PC-9 (cell line): ENCODE measurements around the gene NGF. TPM values are rescaled to one million over a fixed set of nuclear protein-coding genes. Genes with fewer than 3 reads are reported as not detected.
"Not testable (repeated sequence)": the region's sequence is repeated elsewhere in the genome, so short reads cannot be mapped to it uniquely, and the experiment has no call there.

Source experiments
- Bru-seq: library from RNA; stranded (reverse); fragments of 400-500 nt; gene quantifications from one replicate; lab custom pipeline; 2021; lab: Mats Ljungman, UMichigan
- BruChase-seq, 2 experiments: library from RNA; stranded (reverse); fragments of 400-500 nt; gene quantifications; one replicate each; lab custom pipeline; 2021; lab: Mats Ljungman, UMichigan
- BruUV-seq: library from RNA; stranded (reverse); fragments of 400-500 nt; replicated peaks from 2 replicates; lab custom pipeline; 2021; lab: Mats Ljungman, UMichigan
- CTCF ChIA-PET: fragments of 300-600 bp; sonication (Branson Sonifier 250); formaldehyde crosslinking; loops from one replicate; lab custom pipeline; 2022; ENCODE audit warnings: antibody characterized with exemption; lab: Charles Lee
- POLR2A ChIA-PET: fragments of 300-600 bp; sonication (Branson Sonifier 250); formaldehyde crosslinking; loops from one replicate; lab custom pipeline; 2022; ENCODE audit warnings: antibody characterized with exemption; ENCODE audit not compliant: unreplicated experiment; lab: Charles Lee
- DNase-seq, 2 experiments: peaks; one replicate each; pipeline versions ENCODE4 v3.0.0 to v3.0.0-alpha.2; 2015 to 2022; ENCODE audit warnings: mixed read lengths in 1 of 2
- H2AFZ ChIP-seq: fragments of 200-600 bp; sonication (generic); 2 replicates; pipeline ENCODE4 v1.8.1; 2017; ENCODE audit warnings: antibody characterized with exemption
- H3F3A ChIP-seq: fragments of 200-600 bp; sonication (generic); 2 replicates; pipeline ENCODE4 v1.8.1; 2017; ENCODE audit warnings: antibody characterized with exemption, mild to moderate bottlenecking, low read depth; ENCODE audit not compliant: insufficient read depth
- H3K27ac ChIP-seq: fragments of 200-600 bp; sonication (generic); 2 replicates; pipeline ENCODE4 v1.6.1; 2016; ENCODE audit warnings: mixed run types
- H3K27me3 ChIP-seq: fragments of 200-600 bp; sonication (generic); 2 replicates; pipeline ENCODE4 v1.6.1; 2016; ENCODE audit warnings: low read depth, mixed run types; ENCODE audit not compliant: insufficient read depth
- H3K36me3 ChIP-seq: fragments of 200-600 bp; sonication (generic); 2 replicates; pipeline ENCODE4 v1.6.1; 2016; ENCODE audit warnings: low read depth, mixed run types
- H3K4me1 ChIP-seq: fragments of 200-600 bp; sonication (generic); replicated peaks from 2 replicates; pipeline ENCODE4 v1.6.1; 2016; ENCODE audit warnings: mixed run types; ENCODE audit not compliant: insufficient read depth
- H3K4me2 ChIP-seq: fragments of 200-600 bp; sonication (generic); 2 replicates; pipeline ENCODE4 v1.6.1; 2017; ENCODE audit warnings: mixed run types
- H3K4me3 ChIP-seq: fragments of 200-600 bp; sonication (generic); 2 replicates; pipeline ENCODE4 v1.6.1; 2016; ENCODE audit warnings: mixed run types
- H3K79me2 ChIP-seq: fragments of 200-600 bp; sonication (generic); 2 replicates; pipeline ENCODE4 v1.6.1; 2017; ENCODE audit warnings: low read depth, mixed run types
- H3K9me2 ChIP-seq: fragments of 200-600 bp; sonication (generic); 2 replicates; pipeline ENCODE4 v1.8.1; 2017; ENCODE audit warnings: mild to moderate bottlenecking; ENCODE audit not compliant: insufficient read depth
- H3K9me3 ChIP-seq: fragments of 200-600 bp; sonication (generic); 2 replicates; pipeline ENCODE4 v1.8.1; 2016; ENCODE audit warnings: low read depth; ENCODE audit not compliant: insufficient read depth
- H4K20me1 ChIP-seq: fragments of 200-600 bp; sonication (generic); 2 replicates; pipeline ENCODE4 v1.8.1; 2017; ENCODE audit not compliant: insufficient read depth
- CTCF ChIP-seq: fragments of 200-600 bp; sonication (generic); conservative IDR thresholded peaks from 2 replicates; pipeline ENCODE4 v1.6.1; 2017; ENCODE audit warnings: mixed run types, antibody characterized with exemption, mild to moderate bottlenecking, moderate library complexity
- EZH2 ChIP-seq: fragments of 200-600 bp; sonication (generic); IDR thresholded peaks from 2 replicates; pipeline ENCODE4 v1.8.0; 2017; ENCODE audit warnings: antibody characterized with exemption, low read depth
- intact Hi-C: fragments of 100-400 bp; cut with micrococcal nuclease; formaldehyde crosslinking; loops from one replicate; pipeline ENCODE4 v1.10.0; 2022; ENCODE audit not compliant: unreplicated experiment
- long read RNA-seq: library from polyadenylated mRNA; stranded (forward); transcript quantifications from one replicate; pipeline ENCODE4 v2.0.0, GENCODE V29; 2022
- total RNA-seq: library from RNA; stranded (reverse); gene quantifications from 2 replicates; pipeline ENCODE4 v1.2.3, GENCODE V29; 2021

Gene NGF
- total RNA-seq (5.5 and 9.7 TPM in 2 replicates), Bru-seq, nascent RNA (percentile 76 among the genes with signal in this experiment), BruChase-seq, experiment 1, labeled RNA remaining after a 2-hour chase (percentile 78 among the genes with signal in this experiment), BruChase-seq, experiment 2, labeled RNA remaining after a 6-hour chase (percentile 65 among the genes with signal in this experiment)
- long read RNA-seq, transcript NGF-201 (3 exons, 1,047 nt), result major isoform, 7 of 13 reads
- long read RNA-seq, partial matches to known transcripts, result 1 of 13 reads
- long read RNA-seq, other reads (novel, unspliced or antisense), result 5 of 13 reads

- Histone ChIP-seq H3K27me3 (no peaks in the 10 kb centered on the region), H3K9me2 (no peaks in the 10 kb centered on the region; the same call in 1 of the 2 replicates), H3K36me3 (peaks cover 13% of the 10 kb centered on the region), H3K4me2 (peak within 1 kb of the TSS; percentile 98), H3K27ac (peak within 1 kb of the TSS; percentile 38), H3K4me1 (peaks cover 38% of the 10 kb centered on the region), H3K4me3 (peak within 1 kb of the TSS; percentile 93), H4K20me1 (no peaks in the 10 kb centered on the region), H3F3A (peaks cover 20% of the 10 kb centered on the region), H3K79me2 (peaks cover 35% of the 10 kb centered on the region), H2AFZ (peak within 1 kb of the TSS; percentile 79), H3K9me3 (no peaks in the 10 kb centered on the region)
- no TSS peak for BruUV-seq
- POLR2A ChIA-PET, result interaction anchor here (0.5 to 0.6 kb wide), 4 partner anchors 33 to 593 kb away, joined by 3 to 19 read pairs (median 4); no protein-coding TSS in a partner anchor
- intact Hi-C loops, result loop anchor here (5.0 kb wide), 3 partner anchors 89 to 161 kb away; no protein-coding TSS in a partner anchor
- TF ChIP-seq EZH2 (no peak), CTCF (no peak)
- DNase-seq, result peak; percentile 52 to 63
- CTCF ChIA-PET, result interaction anchor here (0.6 kb wide), 1 partner anchor 168 kb away, joined by 8 read pairs; no protein-coding TSS in a partner anchor
These were observed at the start of gene NGF for GRCh38 chr1:115337633-115338456. Gene NGF, minus strand, starts transcription at chr1:115338249. Its CDS starts 51,454 bp downstream, at chr1:115286795.

GRCh38 chr1:115383455-115383854, 45.4 kb upstream of the NGF start:
- BruUV-seq, result not testable (repeated sequence)

DNA sequence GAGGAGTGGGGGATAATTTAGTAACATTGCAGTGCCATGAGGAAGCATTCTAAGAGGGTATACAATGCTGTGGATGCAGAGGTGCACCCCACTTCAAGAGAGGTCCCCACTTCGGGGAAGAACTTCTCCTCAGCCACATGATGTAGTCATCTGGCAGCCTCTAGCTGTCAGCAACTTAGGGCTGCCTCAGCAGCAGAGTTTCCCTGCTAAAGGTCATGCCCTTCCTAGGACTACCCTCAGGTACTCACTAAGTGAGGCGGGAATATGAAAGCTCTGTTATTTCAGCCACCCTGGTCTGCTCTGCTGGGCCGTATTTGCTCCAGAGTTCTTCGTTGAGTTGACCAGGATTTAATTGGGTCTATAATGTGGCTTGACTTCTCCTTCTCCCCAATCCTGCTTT, 41.9 kb upstream of the NGF start:
- Histone ChIP-seq H3K9me3 (no peaks in the 10 kb centered on the region; the same call in 1 of the 2 replicates), H3K4me2 (no peak overlapping the region), H4K20me1 (no peaks in the 10 kb centered on the region), H3K4me3 (no peak overlapping the region), H3F3A (no peaks in the 10 kb centered on the region), H3K27me3 (no peaks in the 10 kb centered on the region), H3K36me3 (no peaks in the 10 kb centered on the region), H3K27ac (no peak overlapping the region), H3K9me2 (peaks cover 4% of the 10 kb centered on the region; the same call in 1 of the 2 replicates), H2AFZ (no peak overlapping the region), H3K4me1 (peaks cover 8% of the 10 kb centered on the region), H3K79me2 (no peaks in the 10 kb centered on the region)
- no peak for TF ChIP-seq CTCF
- TF ChIP-seq EZH2, result no peak
- no TSS peak for BruUV-seq
- intact Hi-C loops, result loop anchor here (2.0 kb wide), 1 partner anchor 67 kb away; no protein-coding TSS in a partner anchor
- POLR2A ChIA-PET, result no interaction called here
- CTCF ChIA-PET, result no interaction called here
- no peak for DNase-seq

More at GRCh38 chr1:115383455-115383854, 45.4 kb upstream of the NGF start:
- H3K9me3 ChIP-seq, H3K27ac ChIP-seq, H4K20me1 ChIP-seq, intact Hi-C loops, DNase-seq, H3K27me3 ChIP-seq, H2AFZ ChIP-seq, H3K4me2 ChIP-seq, H3K36me3 ChIP-seq, H3K4me1 ChIP-seq, H3K79me2 ChIP-seq, H3K9me2 ChIP-seq, H3F3A ChIP-seq, H3K4me3 ChIP-seq, POLR2A ChIA-PET, CTCF ChIA-PET: not testable (repeated sequence)
